DND-41 (cell line): ENCODE data around the gene SAMD8.

ENCODE experiments used
- CTCF ChIP-seq: IDR thresholded peaks from 2 replicates; pipeline ENCODE4 v1.5.1; 2012; ENCODE audit warnings: borderline replicate concordance, low read length, moderate library complexity, mild to moderate bottlenecking; ENCODE audit not compliant: poor library complexity, severe bottlenecking; ENCODE audit errors: extremely low read depth
- EZH2 ChIP-seq: IDR thresholded peaks from 3 replicates; pipeline ENCODE4 v1.6.1; 2012; ENCODE audit warnings: borderline replicate concordance, low read depth, mild to moderate bottlenecking, moderate library complexity, low read length, inconsistent platforms; ENCODE audit not compliant: severe bottlenecking

GRCh38 chr10:75176736-75177135 is 65.3 kb downstream of the SAMD8 start:
- TF ChIP-seq CTCF (no peak), EZH2 (no peak)
